OCI-LY7 (cell line): ENCODE measurements around the gene SERINC5. TPM values are rescaled to one million over a fixed set of nuclear protein-coding genes. Genes with fewer than 3 reads are reported as not detected.

ENCODE experiments used
- BruUV-seq: library from RNA; stranded (reverse); fragments of 400-500 nt; replicated peaks from 2 replicates; lab custom pipeline; 2021; lab: Mats Ljungman, UMichigan
- CTCF ChIA-PET: fragments of 300-600 bp; sonication (Branson Sonifier 250); formaldehyde crosslinking; loops from one replicate; lab custom pipeline; 2022; ENCODE audit warnings: antibody characterized with exemption; ENCODE audit not compliant: unreplicated experiment; lab: Charles Lee
- POLR2A ChIA-PET: fragments of 300-600 bp; sonication (Branson Sonifier 250); formaldehyde crosslinking; loops from one replicate; lab custom pipeline; 2022; ENCODE audit warnings: antibody characterized with exemption; lab: Charles Lee
- DNase-seq: peaks from one replicate; pipeline ENCODE4 v3.0.0-alpha.2; 2015; ENCODE audit warnings: low spot score
- H2AFZ ChIP-seq: fragments of 200-600 bp; sonication (generic), shearing (Covaris generic); 2 replicates; pipeline ENCODE4 v1.6.1; 2014; ENCODE audit warnings: mild to moderate bottlenecking, antibody characterized with exemption, low read length, moderate library complexity
- H3K27ac ChIP-seq: fragments of 200-600 bp; sonication (generic); 2 replicates; pipeline ENCODE4 v1.5.1; 2014; ENCODE audit warnings: mixed run types, low read depth, mild to moderate bottlenecking, moderate library complexity, low read length, inconsistent platforms; ENCODE audit not compliant: poor library complexity, severe bottlenecking
- H3K36me3 ChIP-seq: fragments of 200-600 bp; sonication (generic); 2 replicates; pipeline ENCODE4 v1.6.1; 2014; ENCODE audit warnings: mild to moderate bottlenecking, antibody characterized with exemption, low read length, moderate library complexity, mixed read lengths; ENCODE audit not compliant: insufficient read depth
- H3K4me1 ChIP-seq: fragments of 200-600 bp; sonication (generic); 2 replicates; pipeline ENCODE4 v1.5.1; 2014; ENCODE audit warnings: mild to moderate bottlenecking, low read length; ENCODE audit not compliant: insufficient read depth, poor library complexity, severe bottlenecking
- H3K4me2 ChIP-seq: fragments of 200-600 bp; sonication (generic); 2 replicates; pipeline ENCODE4 v1.6.1; 2014; ENCODE audit warnings: mild to moderate bottlenecking, low read length
- H3K4me3 ChIP-seq: fragments of 200-600 bp; sonication (generic); 2 replicates; pipeline ENCODE4 v1.5.1; 2014; ENCODE audit warnings: mild to moderate bottlenecking, low read depth, low read length; ENCODE audit not compliant: poor library complexity, severe bottlenecking
- H3K79me2 ChIP-seq: fragments of 200-600 bp; sonication (generic); 2 replicates; pipeline ENCODE4 v1.6.1; 2016; ENCODE audit warnings: low read depth, mild to moderate bottlenecking, low read length, moderate library complexity, mixed read lengths; ENCODE audit not compliant: insufficient read depth
- H3K9me2 ChIP-seq: fragments of 200-600 bp; sonication (generic); 2 replicates; pipeline ENCODE4 v1.6.1; 2016; ENCODE audit warnings: mild to moderate bottlenecking, low read length, mixed read lengths; ENCODE audit not compliant: insufficient read depth
- H3K9me3 ChIP-seq: fragments of 200-600 bp; sonication (generic); 2 replicates; pipeline ENCODE4 v1.6.1; 2014; ENCODE audit warnings: mild to moderate bottlenecking, mixed run types, low read length, mixed read lengths
- H4K20me1 ChIP-seq: fragments of 200-600 bp; sonication (generic); 2 replicates; pipeline ENCODE4 v1.6.1; 2014; ENCODE audit warnings: mild to moderate bottlenecking, antibody characterized with exemption, low read length, moderate library complexity, mixed read lengths; ENCODE audit not compliant: insufficient read depth
- CTCF ChIP-seq: fragments of 200-600 bp; sonication (generic); conservative IDR thresholded peaks from 2 replicates; pipeline ENCODE4 v1.5.1; 2014; ENCODE audit warnings: mild to moderate bottlenecking, antibody characterized with exemption, low read length, moderate library complexity, mixed read lengths
- EZH2phosphoT487 ChIP-seq: fragments of 200-600 bp; sonication (generic); IDR thresholded peaks from 2 replicates; pipeline ENCODE4 v1.6.1; 2018; ENCODE audit warnings: low read depth, borderline replicate concordance, mild to moderate bottlenecking, mixed run types, antibody characterized with exemption, low read length, moderate library complexity, mixed read lengths
- intact Hi-C: fragments of 100-400 bp; cut with micrococcal nuclease; formaldehyde crosslinking; loops from one replicate; pipeline ENCODE4 v1.10.0; 2022; ENCODE audit not compliant: unreplicated experiment
- total RNA-seq, 2 experiments: library from RNA; depleted of rRNA in 1 of 2; stranded (reverse); fragments of >200 nt in 1 of 2; shearing (Covaris generic) in 1 of 2; gene quantifications; 2 replicates each; pipeline ENCODE4 v1.2.3, GENCODE V29; 2014 to 2022

Gene SERINC5
- total RNA-seq, 2 experiments from 2014 or later, result 31.2 to 87.9 TPM

- Histone ChIP-seq H3K4me1 (peaks cover 21% of the 10 kb centered on the region), H3K4me2 (peak overlapping the region; percentile 35), H3K9me3 (no peaks in the 10 kb centered on the region), H4K20me1 (no peaks in the 10 kb centered on the region), H3K9me2 (no peaks in the 10 kb centered on the region), H3K4me3 (no peak overlapping the region), H3K79me2 (no peaks in the 10 kb centered on the region), H3K36me3 (no peaks in the 10 kb centered on the region), H2AFZ (peak overlapping the region; percentile 84), H3K27ac (no peak overlapping the region)
- intact Hi-C loops, result no loop called here
- DNase-seq, result peak; percentile 30
- ChIA-PET POLR2A (interaction anchor here (0.6 to 2.8 kb wide), 2 partner anchors 15 to 316 kb away, joined by 4 to 15 read pairs; partner anchors contain the start of gene SERINC5), CTCF (no interaction called here)
- no TSS peak for BruUV-seq
- TF ChIP-seq EZH2phosphoT487, result no peak
- no peak for TF ChIP-seq CTCF
These were observed 14.2 kb upstream of the SERINC5 start for GRCh38 chr5:80269991-80270438.

GRCh38 chr5:80268916-80269315, 13.1 kb upstream of the SERINC5 start:
- no peak overlapping the region for H3K27ac ChIP-seq
- no TSS peak for BruUV-seq
- ChIA-PET POLR2A (interaction anchor here (0.7 to 2.8 kb wide), 6 partner anchors 11 to 125 kb away, joined by 3 to 15 read pairs (median 4); partner anchors contain the start of gene SERINC5), CTCF (no interaction called here)
- H3K9me3 ChIP-seq, result no peaks in the 10 kb centered on the region
- H3K9me2 ChIP-seq, result no peaks in the 10 kb centered on the region
- peaks cover 21% of the 10 kb centered on the region for H3K4me1 ChIP-seq
- H3K4me3 ChIP-seq, result no peak overlapping the region
- TF ChIP-seq CTCF, result no peak
- TF ChIP-seq EZH2phosphoT487, result no peak
- peak overlapping the region; percentile 42 for H2AFZ ChIP-seq
- H3K36me3 ChIP-seq, result no peaks in the 10 kb centered on the region
- no peak for DNase-seq
- intact Hi-C loops, result no loop called here
- H4K20me1 ChIP-seq, result no peaks in the 10 kb centered on the region
- 0 out of 2 replicates have a peak overlapping the region, but pooled peaks have one; percentile 1 for H3K4me2 ChIP-seq
- H3K79me2 ChIP-seq, result no peaks in the 10 kb centered on the region

GRCh38 chr5:80266566-80266965, 10.7 kb upstream of the SERINC5 start:
- POLR2A ChIA-PET, result interaction anchor here (0.6 to 1.8 kb wide), 5 partner anchors 9 to 118 kb away, joined by 3 to 10 read pairs (median 3); no protein-coding TSS in a partner anchor
- Histone ChIP-seq H3K9me2 (no peaks in the 10 kb centered on the region), H4K20me1 (no peaks in the 10 kb centered on the region), H3K4me3 (no peak overlapping the region), H3K27ac (no peak overlapping the region), H3K9me3 (no peaks in the 10 kb centered on the region), H3K4me1 (peaks cover 21% of the 10 kb centered on the region), H2AFZ (no peak overlapping the region), H3K79me2 (no peaks in the 10 kb centered on the region), H3K36me3 (no peaks in the 10 kb centered on the region), H3K4me2 (no peak overlapping the region)
- intact Hi-C loops, result no loop called here
- no peak for DNase-seq
- no TSS peak for BruUV-seq
- TF ChIP-seq EZH2phosphoT487 (no peak), CTCF (no peak)
- CTCF ChIA-PET, result interaction anchor here (1.1 kb wide), 1 partner anchor 9 kb away, joined by 3 read pairs; no protein-coding TSS in a partner anchor
